MV-4-11 (cell line): ENCODE measurements around the gene SRP68.

Experiments
- DNase-seq: peaks from one replicate; lab custom pipeline; 2025; lab: John Stamatoyannopoulos, UW

SRP68 gene

DNA sequence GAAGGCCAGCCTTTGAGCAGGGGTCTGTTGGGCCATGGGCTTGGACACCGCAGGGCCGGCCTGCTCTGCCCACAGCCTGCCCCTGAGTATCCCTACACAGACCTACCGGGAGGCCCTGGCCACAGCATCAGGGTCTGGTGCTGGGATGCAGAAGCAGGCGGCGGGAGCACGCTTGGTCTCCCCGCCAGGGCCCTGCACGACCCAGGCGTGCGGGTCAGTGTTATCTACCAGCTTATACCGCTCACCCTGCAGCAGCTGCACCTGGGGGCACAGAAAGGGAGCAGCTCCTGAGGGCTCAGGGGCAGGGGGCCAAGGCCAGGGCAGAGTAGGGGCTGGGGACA is 54.0 kb downstream of the SRP68 start:
- no peak for DNase-seq

DNA sequence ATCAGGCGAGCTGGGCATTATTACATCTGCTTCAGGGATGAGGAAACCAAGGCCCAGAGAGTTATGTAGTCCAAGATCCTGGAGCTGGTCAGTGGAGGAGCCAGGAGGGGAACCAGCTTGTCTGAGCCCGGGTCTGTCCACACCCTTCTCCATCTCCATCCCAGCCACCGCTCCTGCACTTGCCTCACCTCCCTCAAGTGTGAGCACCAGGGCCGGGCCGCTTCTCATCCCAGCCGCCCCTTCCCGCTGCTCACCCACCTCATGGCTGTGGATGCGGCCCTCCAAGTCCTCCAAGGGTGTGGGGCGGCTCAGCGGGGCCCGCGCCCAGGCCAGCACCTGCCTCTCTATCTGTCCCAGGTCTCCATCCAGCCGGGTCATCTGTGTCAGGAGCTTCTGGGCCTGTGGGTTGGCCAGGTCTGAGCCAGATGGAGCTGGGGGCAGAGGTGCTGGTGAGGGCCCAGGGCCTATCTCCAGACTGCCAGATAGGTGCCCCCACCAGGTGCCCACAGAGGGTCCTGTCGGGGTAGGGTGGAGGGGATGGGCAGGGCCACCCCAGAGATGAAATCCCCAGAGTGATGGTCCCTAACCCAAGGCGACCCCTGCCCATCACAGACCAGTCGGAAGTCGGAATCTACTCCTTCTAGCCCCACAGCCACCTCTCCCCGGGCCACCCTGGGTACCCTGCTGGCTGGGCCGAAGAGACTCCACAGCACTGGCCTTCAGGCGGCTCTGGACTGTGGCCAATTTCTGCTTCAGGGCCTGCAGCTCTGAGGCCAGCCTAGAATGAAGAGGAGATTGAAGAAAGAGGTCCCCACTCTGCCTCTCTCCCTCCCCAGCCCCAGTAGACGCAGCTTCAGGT is 54.6 kb downstream of the SRP68 start:
- DNase-seq, result no peak

DNA sequence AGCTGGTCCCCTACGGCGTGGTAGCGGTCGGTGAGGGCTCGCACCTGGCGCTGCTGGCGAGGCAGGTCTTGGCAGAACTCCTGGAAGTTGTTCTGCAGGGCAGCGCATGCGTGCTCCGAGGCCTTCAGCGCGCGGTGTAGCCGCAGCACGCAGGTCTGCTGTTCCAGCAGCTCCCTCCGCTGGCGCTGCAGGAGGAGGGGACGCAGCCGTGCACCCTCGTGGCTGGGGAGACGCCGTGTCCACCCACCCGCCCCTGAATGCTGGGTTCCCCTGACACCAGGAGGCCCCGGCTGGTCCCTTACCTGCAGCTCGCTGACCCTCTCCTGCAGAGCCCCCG is 57.4 kb downstream of the SRP68 start:
- DNase-seq, result no peak

DNA sequence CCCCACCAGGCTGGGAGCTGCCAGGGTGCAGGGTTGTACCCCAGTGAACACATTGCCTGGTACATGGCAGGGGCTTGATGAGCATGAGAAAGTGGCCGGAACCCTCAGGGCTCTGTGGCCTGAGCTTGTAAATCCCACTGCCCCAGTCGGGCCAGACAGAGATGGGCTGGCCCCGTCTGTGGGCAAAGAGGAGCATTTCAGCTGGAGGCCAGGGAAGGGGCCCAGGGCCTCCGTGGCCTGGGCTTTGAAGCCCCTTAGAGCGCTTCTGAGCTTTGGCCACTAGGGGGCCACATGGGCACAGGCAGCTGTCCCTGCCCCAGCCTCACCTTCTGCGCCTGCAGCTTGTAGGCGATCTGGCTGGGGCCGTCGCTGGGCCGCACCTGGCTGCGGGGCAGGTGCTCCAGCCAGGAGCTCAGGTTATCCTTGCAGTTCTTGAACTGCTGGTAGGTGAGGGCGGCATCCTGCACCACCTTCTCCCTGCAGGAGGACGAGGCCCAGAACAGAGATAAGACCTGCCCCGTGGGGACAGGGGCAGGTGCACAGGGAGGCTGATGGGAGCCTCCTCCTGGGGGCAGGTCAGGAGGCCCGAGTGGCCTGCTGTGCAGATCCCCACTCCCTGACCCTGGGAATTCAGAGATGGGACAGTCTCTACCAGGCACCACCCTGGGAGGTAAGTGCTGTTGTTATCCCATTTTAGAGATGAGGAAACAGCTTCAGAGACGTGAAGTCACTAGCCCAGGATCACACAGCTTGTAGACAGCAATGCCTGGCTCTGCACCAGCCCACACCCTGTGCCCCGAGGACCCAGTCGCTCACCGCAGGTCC is 58.0 kb downstream of the SRP68 start:
- peak; percentile 48 for DNase-seq

DNA sequence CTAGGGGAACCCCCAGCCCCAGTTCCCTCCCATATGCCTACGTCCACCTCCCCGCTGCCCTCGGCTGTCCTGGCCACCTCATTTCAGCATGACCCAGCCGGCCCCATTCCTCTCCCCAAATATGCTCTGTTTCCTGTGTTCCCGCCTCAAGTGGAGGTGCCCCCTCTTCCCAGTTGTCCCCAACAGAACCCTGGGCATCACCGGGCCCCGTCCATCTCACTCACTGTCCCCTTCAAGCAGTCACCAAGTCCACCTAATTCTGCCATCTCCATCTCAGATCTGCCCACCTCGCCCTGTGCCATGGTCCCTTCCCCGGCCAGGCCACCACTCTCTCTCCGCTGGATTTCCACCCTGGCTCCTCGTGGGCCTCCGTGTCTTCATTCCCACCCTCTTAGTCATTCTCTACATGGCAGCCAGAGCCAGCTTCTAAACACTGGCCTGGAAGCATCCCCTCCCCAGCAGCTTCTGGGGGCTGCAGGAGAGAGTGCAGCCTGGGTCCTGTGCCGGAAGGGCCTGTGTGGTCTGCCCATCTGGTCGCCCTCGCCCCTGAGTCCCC is 58.9 kb downstream of the SRP68 start:
- no peak for DNase-seq

- DNase-seq, result no peak
These were observed 60.4 kb downstream of the SRP68 start for GRCh38 chr17:76011951-76012350.

DNA sequence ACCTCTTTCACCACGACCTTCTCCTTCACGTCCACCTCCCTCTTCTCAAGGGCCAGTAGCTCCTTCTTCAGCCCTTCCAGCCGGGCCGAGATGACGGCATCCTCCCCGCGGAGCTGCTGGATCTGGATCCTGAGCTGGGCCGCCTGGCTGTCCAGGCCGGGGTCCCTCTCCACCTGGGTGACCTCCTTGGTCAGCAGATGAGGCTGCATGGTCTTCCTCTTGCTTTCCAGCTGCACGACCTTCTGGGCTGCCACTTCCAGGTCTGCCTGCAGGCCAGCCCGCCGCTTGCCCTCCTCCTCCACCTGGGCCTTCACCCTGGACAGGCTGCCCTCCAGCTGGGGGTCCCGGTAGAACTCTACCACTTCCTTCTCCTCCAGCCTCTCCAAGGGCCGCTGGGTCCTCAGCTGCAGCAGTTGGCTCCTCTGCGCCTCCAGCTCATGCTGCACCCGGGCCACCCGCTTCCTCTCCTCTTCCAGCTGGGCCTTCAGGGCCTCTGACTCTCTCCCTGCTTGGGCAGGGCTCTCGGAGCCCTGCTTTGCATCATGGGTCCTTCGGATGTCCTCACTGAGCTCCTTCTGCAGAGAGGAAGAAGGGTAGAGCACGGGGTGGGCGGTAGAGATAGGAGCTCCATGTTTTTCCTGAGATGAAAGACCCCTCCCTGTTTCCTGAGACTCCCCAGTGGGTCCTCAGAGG is 62.2 kb downstream of the SRP68 start:
- no peak for DNase-seq

GRCh38 chr17:76009447-76009846 is 62.9 kb downstream of the SRP68 start:
- no peak for DNase-seq

GRCh38 chr17:76008630-76009425 is 63.5 kb downstream of the SRP68 start:
- DNase-seq, result no peak

- DNase-seq, result no peak
These were observed 64.1 kb downstream of the SRP68 start for GRCh38 chr17:76008208-76008607.

DNA sequence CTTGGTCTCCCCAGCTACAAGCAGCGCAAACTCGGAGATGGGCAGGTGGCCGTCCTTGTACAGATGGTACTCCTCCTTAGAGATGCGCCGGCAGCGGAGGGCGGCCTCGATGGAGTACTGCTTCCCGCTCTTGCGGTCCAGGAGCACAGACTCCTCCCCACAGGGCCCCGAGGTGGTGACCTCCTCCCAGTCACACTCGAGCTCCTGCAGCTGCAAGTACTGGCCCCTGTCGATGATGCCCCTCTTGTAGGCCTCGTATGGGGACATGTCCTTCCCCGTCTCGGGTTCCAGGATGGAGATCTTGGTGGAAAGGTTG is 64.5 kb downstream of the SRP68 start:
- no peak for DNase-seq

DNA sequence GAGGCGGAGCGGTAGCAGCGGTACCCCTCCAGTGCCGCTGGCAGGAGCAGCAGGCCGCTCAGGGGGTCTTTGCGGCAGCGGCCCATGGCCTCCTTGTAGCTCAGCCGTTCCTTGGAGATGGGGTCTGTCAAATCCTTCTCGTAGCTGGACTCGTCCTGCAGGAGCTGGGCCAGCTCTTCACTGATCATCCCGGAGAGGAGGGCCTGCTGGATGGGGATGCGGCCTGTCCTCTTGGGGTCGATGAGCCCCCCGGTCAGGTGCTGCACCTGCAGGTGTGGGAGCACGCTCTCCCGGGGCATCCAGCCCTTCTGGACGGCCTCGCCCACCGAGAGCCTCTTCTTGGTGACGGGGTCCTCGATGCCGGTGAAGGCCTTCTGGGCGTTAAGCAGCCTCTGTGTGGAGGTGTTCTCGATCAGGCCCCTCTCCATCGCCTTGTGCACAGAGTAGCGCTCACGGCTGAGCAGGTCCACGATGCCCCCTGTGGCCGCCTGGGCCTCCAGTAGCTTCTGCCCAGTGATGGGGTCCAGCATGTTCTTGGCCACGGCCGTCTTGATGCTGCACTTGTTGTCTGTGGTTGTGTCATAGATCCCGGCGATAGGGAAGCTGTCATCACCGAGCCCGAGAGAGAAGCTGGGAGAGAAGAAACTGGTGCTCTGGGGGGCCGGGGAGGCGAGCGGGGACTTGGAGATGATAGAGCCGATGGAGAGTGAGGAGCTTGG is 65.0 kb downstream of the SRP68 start:
- no peak for DNase-seq

DNA sequence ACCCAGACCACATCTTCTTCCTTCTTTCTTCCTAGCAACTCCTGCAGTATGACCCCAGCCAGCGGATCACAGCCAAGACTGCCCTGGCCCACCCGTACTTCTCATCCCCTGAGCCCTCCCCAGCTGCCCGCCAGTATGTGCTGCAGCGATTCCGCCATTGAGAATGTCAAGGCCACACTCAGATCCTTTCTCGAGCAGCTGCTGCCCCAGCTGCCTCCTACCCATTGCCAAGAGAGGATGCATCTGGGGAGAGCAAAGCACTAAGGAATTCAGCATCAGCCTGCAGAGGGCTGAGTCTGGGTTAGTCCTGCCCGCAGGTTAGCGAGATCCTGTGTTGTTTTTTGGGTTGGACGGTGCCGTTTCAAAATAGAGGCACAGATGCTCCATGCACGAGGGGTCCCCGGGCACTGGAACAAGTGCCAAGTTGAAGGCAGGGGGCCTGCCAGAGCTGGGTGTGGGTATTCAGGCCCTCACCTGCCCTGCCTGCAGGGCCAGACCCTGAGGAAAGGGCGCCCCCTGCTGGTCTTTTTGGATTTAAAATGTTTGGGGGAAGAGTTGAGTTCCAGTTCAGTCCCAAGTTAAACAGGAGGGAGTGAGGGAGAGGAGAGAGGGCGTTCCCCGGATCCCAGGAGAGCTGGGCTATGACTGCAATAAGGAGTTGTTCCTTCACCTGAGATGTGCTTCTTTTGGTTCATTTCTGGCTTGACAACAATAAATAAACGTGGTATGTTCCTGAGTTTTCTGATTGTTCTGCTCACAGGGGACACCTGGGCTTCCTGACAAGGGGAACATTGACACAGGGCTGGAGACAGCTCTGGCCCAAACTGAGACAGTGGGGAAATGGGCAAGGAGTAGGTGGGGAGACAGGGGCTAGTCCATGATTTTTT is 66.8 kb downstream of the SRP68 start:
- peak; percentile 34 for DNase-seq

- no peak for DNase-seq
These were observed 67.5 kb downstream of the SRP68 start for GRCh38 chr17:76004750-76005262.

DNA sequence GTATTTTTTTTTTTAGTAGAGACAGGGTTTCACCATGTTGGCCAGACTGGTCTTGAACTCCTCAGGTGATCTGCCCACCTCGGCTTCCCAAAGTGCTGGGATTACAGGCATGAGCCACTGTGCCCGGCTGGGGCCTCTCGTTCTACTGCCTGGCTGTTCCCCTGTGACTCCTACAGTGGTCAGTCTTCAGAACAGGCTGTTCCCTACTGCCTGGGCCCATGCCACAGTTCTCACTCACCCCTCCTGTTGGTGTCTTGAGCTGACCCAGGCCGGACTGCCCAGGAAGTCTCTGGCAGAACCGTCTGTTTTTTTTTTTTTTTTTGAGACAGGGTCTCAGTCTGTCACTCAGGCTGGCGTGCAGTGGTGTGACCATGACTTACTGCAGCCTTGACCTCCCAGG is 68.4 kb downstream of the SRP68 start:
- DNase-seq, result no peak

DNA sequence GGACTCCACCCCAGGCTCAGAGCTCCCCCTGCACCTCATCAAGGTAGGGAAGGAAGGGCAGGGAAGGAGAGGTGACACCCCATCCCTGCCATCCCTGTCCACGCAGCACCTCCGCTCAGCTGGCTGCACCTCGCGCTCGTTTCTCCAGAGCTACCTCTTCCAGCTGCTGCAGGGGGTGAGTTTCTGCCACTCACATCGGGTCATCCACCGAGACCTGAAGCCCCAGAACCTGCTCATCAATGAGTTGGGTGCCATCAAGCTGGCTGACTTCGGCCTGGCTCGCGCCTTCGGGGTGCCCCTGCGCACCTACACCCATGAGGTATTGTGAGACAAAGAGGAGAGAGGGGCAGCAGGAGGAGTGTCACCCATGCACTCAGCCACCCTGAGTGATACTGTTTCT is 70.2 kb downstream of the SRP68 start:
- DNase-seq, result no peak

DNA sequence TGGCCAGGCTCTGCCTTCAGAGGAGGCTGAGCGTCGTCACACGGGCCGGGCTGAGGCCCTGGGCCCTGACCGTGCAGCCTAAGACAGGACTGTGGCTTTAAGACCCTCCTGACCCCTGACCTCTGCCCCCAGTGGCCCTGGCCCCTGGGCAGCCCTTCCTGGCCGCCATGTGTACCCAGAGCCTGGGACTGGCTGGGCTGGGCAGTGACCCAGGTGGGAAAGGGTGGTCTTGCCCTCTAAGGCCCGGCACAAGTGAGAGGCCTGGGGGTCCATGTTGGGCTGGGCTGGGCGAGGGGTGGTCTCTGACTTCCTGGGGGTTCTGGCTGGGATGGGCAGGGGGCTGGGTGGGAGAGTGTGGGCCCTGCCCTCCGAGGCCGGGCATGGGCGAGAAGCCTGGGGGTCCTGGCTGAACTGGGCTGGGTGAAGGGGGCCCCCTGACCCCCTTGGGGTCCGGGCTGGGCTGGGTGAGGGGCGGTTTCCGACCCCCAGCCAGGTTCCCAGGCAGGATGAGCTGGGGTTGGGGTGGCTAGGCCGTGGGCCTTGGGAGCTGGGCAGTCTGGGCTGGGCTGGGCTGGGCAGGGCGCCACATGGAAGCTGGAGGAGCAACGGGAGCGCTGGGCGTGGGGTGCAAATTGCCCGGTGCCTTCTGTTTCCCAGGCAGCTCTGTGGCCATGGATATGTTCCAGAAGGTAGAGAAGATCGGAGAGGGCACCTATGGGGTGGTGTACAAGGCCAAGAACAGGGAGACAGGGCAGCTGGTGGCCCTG is 71.4 kb downstream of the SRP68 start, which contains the start of gene CDK3:
Gene CDK3 (plus strand): TSS at position 101 of the 767 bp plus-strand sequence. CDS start 571 bp downstream, at position 672.
- no peak for DNase-seq

DNA sequence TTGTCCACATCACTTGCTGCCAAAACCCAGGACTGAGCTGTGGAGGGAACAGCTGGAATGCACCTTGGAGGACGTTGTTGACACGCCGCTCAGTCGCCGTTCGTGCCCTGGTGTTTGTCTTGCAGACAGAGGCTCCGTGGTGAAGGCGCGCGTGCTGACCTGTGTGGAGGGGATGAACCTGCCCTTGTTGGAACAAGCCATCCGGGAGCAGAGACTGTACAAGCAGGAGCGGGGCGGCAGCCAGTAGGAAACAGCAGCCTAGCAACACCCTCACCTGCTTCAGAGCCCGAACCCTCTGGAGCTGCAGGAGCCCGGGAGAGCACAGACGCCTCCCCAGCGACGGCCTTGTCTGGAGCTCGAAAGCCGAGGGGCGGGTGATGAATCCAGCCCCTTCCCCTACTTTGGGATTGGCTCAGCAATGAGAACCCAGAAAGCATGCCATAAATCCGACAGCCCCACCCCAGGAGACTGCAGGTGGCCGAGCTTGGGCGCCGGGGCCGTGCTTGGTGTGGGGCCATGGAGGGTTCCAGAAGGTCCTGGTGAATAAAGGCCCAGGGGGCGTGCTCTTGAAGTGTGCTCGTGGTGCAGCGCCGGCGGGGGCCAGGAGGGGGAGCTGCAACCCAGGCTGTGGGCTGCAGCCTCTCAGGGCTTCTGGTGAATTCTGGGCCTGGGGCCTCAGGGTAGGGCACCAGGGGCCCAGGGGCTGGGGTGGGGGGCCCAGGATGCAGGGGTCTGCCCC is 72.1 kb downstream of the SRP68 start:
- DNase-seq, result peak; percentile 48
